Effector memory CD4-positive, alpha-beta T cell (primary cell): ENCODE data around the gene MOCS3.

Experiments
- DNase-seq, 3 donors: peaks; one replicate each; pipeline ENCODE4 v3.0.0-alpha.2; 2020
- H3K27ac ChIP-seq: 2 replicates; pipeline ENCODE4 v1.7.0; 2013; ENCODE audit warnings: mild to moderate bottlenecking, low read length, moderate library complexity; ENCODE audit not compliant: insufficient read depth, poor library complexity, severe bottlenecking
- H3K27me3 ChIP-seq: replicated peaks from 2 replicates; pipeline ENCODE4 v1.7.0; 2013; ENCODE audit warnings: mild to moderate bottlenecking, low read length; ENCODE audit not compliant: insufficient read depth, control insufficient read depth, poor library complexity, severe bottlenecking
- H3K36me3 ChIP-seq: 2 replicates; pipeline ENCODE4 v1.7.0; 2013; ENCODE audit warnings: mild to moderate bottlenecking, low read length, moderate library complexity; ENCODE audit not compliant: control insufficient read depth, insufficient read depth
- H3K4me1 ChIP-seq: 2 replicates; pipeline ENCODE4 v1.7.0; 2013; ENCODE audit warnings: low read length, mild to moderate bottlenecking; ENCODE audit not compliant: control insufficient read depth, insufficient read depth, poor library complexity, severe bottlenecking
- H3K4me3 ChIP-seq: 2 replicates; pipeline ENCODE4 v1.7.0; 2013; ENCODE audit warnings: low read length, low read depth, mild to moderate bottlenecking; ENCODE audit not compliant: insufficient read depth, poor library complexity, severe bottlenecking
- H3K9me3 ChIP-seq: 2 replicates; pipeline ENCODE4 v1.7.0; 2013; ENCODE audit warnings: mild to moderate bottlenecking, low read length, moderate library complexity; ENCODE audit not compliant: control insufficient read depth

MOCS3 gene

DNA sequence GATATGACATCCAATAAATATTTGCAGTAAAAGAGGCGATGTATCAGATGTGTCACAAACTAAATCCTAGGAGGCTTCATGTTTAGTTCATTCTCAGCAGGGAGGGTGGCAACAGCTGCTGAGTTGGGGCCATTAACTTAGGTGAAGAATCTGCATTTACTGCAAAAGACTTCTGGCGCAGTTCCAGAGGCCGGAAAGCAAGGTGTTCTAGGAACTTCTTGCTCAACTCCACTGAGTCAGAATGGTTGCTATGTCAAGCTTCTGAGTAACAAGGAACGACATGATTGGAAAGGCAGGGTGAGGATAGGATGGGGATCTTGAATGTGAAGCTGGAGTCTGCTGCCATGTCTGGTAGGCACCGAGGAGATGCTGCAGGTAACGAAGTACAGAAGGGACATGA lies 39.1 kb upstream of the MOCS3 start:
- no peak overlapping the region for H3K27ac ChIP-seq
- H3K4me1 ChIP-seq, result peaks cover 32% of the 10 kb centered on the region
- H3K27me3 ChIP-seq, result no peaks in the 10 kb centered on the region
- H3K36me3 ChIP-seq, result no peaks in the 10 kb centered on the region
- no peak overlapping the region for H3K4me3 ChIP-seq
- DNase-seq, result no peak
- H3K9me3 ChIP-seq, result no peaks in the 10 kb centered on the region

DNA sequence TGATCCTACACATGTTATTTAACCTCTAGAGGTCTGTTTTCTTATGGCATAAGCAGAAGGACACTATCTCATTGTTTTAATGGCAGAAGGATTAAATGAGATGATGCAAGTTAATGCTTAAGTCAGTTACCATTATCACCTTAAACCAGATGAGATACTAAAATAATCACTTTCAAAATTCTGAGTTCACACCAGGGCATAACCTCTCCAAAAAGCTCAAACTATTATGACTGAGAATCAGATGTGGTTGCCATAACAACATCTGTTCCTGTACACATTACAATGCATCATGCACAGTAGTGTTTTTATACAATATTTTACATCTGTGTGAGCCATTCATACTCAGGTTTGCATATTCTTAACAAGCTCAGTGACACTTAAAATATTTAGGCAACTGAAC lies 37.6 kb upstream of the MOCS3 start:
- DNase-seq, result no peak
- Histone ChIP-seq H3K4me3 (no peak overlapping the region), H3K27ac (no peak overlapping the region), H3K9me3 (no peaks in the 10 kb centered on the region), H3K4me1 (peaks cover 37% of the 10 kb centered on the region), H3K36me3 (no peaks in the 10 kb centered on the region), H3K27me3 (no peaks in the 10 kb centered on the region)

DNA sequence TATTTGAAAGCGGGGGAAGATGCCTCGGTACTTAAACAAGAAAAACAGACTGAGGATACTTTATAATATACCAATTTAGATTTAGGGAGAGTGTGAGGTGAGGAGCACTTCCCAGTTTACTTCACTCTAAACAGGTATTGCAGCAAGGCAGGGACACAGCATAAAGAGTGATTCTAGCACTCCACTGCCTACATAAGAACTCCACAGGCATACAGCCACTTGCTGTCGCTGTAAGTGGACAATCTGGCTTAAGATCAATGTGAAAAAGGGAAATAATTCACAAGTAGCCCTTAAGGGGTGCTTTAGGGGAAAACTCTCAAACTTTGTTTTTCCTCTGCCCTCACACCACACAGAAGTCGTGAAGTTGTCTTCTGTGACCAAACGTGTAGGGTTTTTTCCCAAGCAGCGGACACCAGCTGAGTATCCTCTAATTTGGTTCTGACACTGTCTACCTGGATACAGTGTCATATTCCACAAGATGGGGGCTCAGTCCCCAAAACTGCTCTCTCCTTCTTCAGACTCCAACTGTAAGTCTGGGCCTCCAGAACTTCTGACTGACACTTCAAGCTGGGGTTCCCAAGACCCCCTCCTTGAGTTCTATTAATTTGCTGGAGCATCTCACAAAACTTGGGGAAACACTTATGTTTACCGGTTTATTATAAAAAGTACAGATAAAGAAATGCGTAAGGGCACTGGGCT lies 36.7 kb upstream of the MOCS3 start:
- DNase-seq, result no peak
- Histone ChIP-seq H3K27ac (no peak overlapping the region), H3K4me3 (no peak overlapping the region), H3K4me1 (peaks cover 35% of the 10 kb centered on the region), H3K9me3 (no peaks in the 10 kb centered on the region), H3K36me3 (no peaks in the 10 kb centered on the region), H3K27me3 (no peaks in the 10 kb centered on the region)

DNA sequence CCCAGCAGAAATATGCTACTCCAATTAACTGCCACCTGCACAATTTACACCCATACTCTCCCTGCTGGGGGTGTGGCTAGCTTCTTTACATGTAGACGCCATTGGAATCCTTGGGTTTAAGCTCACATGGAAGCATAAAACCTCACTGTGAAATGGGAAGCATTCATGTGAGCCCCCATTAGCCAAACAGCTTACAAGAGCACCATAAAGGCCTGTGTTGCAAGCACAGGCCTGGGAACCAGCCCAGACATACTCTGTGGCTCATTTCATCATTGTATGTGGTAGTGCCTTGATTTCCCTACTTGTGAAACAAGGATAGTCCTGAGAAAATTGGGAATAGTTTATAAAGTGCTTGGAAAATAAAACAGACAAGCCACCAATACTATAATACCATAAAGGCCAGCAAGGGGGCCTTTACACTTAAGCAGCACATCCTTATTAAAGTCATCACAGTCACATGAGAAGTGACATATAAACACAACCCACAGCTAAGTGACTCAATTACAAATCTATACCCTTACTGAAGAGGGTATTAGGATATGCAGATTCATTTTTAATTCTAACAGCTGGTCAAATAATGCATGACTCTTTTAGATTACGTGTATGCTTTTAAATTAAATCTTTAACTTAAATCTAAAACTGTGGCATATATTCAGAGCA lies 34.2 kb upstream of the MOCS3 start:
- Histone ChIP-seq H3K27ac (no peak overlapping the region), H3K4me3 (no peak overlapping the region), H3K4me1 (peaks cover 43% of the 10 kb centered on the region), H3K36me3 (peaks cover 5% of the 10 kb centered on the region), H3K9me3 (no peaks in the 10 kb centered on the region), H3K27me3 (no peaks in the 10 kb centered on the region)
- no peak for DNase-seq

DNA sequence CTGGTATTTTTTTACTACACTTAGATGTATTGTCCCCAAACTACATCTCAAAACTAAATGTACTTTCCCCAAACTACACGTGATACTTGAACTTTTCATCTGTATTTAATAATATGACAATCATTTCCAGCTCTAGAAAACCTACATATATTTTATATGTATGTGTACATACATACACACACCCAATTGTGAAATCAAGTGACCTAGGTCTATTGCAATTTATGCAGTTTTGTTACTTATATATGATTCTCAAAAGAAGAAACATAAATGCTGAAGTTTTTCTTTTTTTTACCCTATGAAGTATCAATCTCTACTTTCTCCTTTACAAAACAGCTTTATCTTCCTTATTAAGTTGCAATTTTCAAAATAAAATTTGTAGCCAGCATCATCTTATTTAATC lies 32.1 kb upstream of the MOCS3 start:
- Histone ChIP-seq H3K4me1 (peaks cover 40% of the 10 kb centered on the region), H3K27me3 (no peaks in the 10 kb centered on the region), H3K4me3 (no peak overlapping the region), H3K36me3 (peaks cover 5% of the 10 kb centered on the region), H3K27ac (no peak overlapping the region), H3K9me3 (no peaks in the 10 kb centered on the region)
- no peak for DNase-seq

DNA sequence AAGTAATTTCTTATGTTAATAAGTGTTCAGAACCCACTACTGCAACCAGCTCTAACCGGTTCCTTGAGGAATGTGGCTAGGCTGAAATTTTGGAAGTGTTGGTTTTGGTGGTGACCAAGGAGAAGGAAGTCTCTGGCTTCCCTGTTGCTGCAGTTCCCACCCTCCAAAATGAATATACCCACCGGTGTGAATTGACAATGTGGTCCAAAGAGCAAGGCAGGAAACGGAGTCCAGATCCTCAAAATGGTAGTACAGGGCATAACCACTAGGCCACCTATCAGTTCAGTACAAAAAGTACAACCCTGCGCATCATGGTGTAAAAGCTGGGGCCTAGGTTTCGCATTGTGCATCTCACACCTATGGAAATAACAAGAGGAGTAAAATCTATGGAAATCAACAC lies 30.1 kb upstream of the MOCS3 start:
- Histone ChIP-seq H3K27me3 (no peaks in the 10 kb centered on the region), H3K9me3 (no peaks in the 10 kb centered on the region), H3K4me1 (peaks cover 26% of the 10 kb centered on the region), H3K27ac (no peak overlapping the region), H3K4me3 (no peak overlapping the region), H3K36me3 (peaks cover 5% of the 10 kb centered on the region)
- no peak for DNase-seq

DNA sequence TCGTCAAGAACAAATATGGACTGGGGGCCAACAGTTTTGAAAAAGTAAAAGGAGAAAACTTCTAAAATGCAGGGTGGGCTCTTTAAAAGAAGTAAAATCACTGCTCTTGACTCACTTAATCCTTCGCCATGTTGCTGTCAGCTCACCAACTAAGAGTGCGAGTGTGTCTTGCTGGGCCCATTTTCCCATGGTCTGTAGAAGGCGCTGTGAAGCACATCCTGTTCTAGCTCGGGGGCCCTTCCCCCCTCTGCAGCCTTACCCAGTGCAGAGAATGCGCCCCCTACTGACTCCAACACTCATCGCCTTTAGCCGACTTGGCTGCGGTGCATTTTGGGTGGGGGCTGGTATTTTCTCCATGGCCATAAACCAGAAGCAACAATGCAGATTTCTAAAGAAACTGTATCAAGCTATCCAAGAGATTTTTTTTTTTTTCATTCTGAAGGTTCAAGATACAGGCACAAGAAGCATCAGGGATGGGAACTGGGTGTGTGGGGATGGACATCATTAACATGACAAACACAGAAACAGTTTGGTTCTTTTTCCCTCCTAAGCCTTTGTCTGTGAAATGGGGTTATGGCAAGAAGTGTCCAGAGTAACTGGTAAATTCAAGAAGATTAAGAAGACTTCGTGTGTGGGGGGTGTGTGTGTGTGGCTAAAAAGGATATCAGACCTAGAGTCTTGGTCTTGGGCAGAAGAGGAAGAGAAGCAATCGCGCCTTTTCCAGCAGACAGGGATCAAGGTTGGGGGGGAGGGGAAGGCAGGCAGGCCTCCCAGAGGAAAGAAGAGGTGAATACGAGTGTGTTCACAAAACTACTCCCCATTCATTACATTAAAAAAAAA lies 29.1 kb upstream of the MOCS3 start:
- peak; percentile 78 to 84 (median 81) for DNase-seq
- Histone ChIP-seq H3K4me1 (peaks cover 26% of the 10 kb centered on the region), H3K27me3 (no peaks in the 10 kb centered on the region), H3K4me3 (peak overlapping the region; percentile 63), H3K27ac (peak overlapping the region; percentile 67), H3K36me3 (peaks cover 5% of the 10 kb centered on the region), H3K9me3 (no peaks in the 10 kb centered on the region)

DNA sequence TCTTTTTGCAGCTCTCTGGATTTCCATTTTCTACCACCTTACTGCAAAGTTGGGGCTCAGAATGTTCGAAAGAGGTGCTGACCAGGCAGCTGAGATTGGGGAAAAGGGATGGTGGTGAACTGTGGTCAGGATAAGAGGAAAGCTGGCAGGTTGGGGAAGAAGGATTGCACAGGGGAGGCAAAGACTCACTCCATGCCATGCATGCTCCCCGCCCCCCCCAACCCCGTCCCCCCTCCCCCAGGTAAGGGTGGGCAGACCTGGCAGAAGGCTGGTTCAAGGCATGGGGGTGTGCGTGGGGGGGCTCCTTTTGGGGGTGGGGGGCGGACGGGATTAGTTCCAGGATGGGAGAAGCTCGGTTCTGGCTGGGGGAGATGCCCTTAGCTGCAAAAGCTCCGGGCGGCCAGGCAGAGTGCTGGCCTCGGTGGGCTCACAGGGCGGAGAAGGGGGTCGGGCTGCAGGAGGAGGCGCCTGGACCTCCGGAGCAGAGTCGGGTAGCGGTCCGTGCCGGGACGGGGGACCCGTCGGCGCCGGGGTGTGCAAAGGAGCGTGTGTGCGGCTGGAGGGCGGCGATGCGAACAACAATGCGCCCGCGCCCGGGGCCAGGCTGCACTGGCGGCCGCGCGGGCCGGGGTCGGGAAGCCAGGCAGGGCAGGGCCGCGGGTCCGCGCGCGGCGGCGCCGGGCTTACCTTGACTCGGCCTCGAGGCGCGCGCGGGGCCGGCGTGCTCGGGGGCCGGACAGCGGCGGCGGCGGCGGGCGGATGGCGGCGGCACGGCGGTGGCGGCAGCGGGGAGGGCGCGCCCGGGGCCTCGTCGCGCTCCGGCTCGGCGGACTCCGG lies 28.3 kb upstream of the MOCS3 start:
- Histone ChIP-seq H3K27me3 (no peaks in the 10 kb centered on the region), H3K4me1 (peaks cover 21% of the 10 kb centered on the region), H3K27ac (peak overlapping the region; percentile 100), H3K9me3 (no peaks in the 10 kb centered on the region), H3K4me3 (peak overlapping the region; percentile 73), H3K36me3 (peaks cover 7% of the 10 kb centered on the region)
- DNase-seq, result peak in 2 of 3 donors; percentile 2 to 7

DNA sequence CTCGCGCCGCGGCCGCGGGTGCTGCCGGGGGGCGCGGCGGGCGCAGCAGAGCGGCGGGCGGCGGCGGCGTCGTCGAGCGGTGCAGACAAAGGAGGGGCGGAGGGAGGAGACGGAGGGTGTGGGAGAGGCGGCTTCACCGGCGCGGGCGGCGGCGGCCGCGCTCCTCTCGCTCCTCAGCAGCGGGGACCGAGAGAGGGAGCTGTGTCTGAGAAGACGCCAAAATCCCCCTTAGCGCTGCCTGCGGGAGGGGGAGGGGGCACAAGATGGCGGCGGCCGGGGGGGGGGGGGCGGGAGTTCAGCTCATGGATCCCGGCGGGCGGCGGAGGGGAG lies 27.7 kb upstream of the MOCS3 start:
- DNase-seq, result no peak
- H3K27ac ChIP-seq, result peak overlapping the region; percentile 100
- H3K36me3 ChIP-seq, result peaks cover 12% of the 10 kb centered on the region
- peak overlapping the region; percentile 73 for H3K4me3 ChIP-seq
- no peaks in the 10 kb centered on the region for H3K27me3 ChIP-seq
- peaks cover 15% of the 10 kb centered on the region for H3K4me1 ChIP-seq
- H3K9me3 ChIP-seq, result no peaks in the 10 kb centered on the region
